ENCODE results near the gene DUSP2. TPM values are rescaled to one million over a fixed set of nuclear protein-coding genes. Genes with fewer than 3 reads are reported as not detected.

Gene DUSP2
- total RNA-seq, 1 experiment from 2014 or later: 1.4 TPM

DNA sequence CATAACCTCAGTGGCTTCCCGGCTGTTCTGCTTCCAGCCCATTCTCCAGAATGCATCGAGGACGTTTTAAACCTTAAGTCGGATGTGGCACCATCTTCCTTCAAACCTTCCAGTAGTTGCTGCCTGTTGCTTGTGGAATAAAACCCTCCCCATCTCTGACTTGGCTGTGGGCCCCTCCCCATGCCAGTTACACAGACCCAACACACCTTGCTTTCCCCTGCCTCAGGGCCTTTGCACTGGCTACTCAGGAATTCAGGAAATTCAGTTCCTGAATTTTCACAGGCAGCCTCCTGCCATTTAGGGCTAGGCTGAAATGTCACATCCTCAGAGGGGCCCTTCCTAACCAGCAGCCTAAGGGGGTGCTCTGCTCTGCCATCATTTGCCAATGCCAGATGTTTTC lies 23.8 kb downstream of the DUSP2 start:
- POLR2A ChIA-PET (ENCODE audit: low non-redundant PET): no interaction called here
- no peak for TF ChIP-seq CTCF (conservative IDR thresholded peaks at IDR 0.05; ENCODE audit: low read depth, low read length)
- no peak for TF ChIP-seq EZH2 (IDR thresholded peaks at IDR 0.05; ENCODE audit: borderline replicate concordance, low read depth, low read length, poor library complexity, severe bottlenecking)
- Histone ChIP-seq H3K4me3 (ENCODE audit: low read depth, low read length, poor library complexity, severe bottlenecking) (no peak overlapping the region), H3K4me1 (ENCODE audit: insufficient read depth, low read length, poor library complexity, severe bottlenecking) (no peaks in the 10 kb centered on the region), H3K9me3 (ENCODE audit: low read depth, low read length, poor library complexity, severe bottlenecking) (no peaks in the 10 kb centered on the region), H3K27ac (ENCODE audit: low read depth, low read length, poor library complexity, severe bottlenecking) (no peak overlapping the region), H3K36me3 (ENCODE audit: insufficient read depth, low read length, poor library complexity, severe bottlenecking) (no peaks in the 10 kb centered on the region), H3K27me3 (replicated peaks; ENCODE audit: insufficient read depth, low read depth, low read length, poor library complexity) (peaks cover 3% of the 10 kb centered on the region)
- DNase-seq (ENCODE audit: low spot score): no peak
- intact Hi-C loops (cut with micrococcal nuclease; ENCODE audit: unreplicated experiment): no loop called here
- CTCF ChIA-PET: no interaction called here
- BruUV-seq (replicated peaks): no TSS peak

DNA sequence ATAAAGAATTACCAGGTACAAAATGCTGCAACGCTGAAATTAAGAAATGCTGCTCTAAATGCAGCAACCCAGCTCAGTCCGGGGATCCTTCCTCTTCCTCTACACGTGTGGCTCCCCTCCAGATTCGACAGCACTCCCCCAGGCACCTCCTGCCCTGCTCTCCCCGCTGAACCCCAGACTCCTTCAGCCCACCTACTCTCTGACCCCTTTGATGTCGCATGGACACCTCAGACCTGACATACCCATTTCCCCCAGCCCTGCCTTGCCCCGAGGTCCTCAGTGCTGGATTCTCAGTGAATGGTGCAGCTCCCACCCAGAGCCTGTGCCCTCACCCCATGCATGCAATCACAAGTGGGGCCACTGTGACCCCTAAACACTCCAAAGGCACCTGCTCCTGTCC lies 24.2 kb downstream of the DUSP2 start:
- intact Hi-C loops (cut with micrococcal nuclease; ENCODE audit: unreplicated experiment): no loop called here
- H3K36me3 ChIP-seq (ENCODE audit: insufficient read depth, low read length, poor library complexity, severe bottlenecking): no peaks in the 10 kb centered on the region
- POLR2A ChIA-PET (ENCODE audit: low non-redundant PET): no interaction called here
- H3K9me3 ChIP-seq (ENCODE audit: low read depth, low read length, poor library complexity, severe bottlenecking): no peaks in the 10 kb centered on the region
- H3K4me3 ChIP-seq (ENCODE audit: low read depth, low read length, poor library complexity, severe bottlenecking): no peak overlapping the region
- DNase-seq (ENCODE audit: low spot score): no peak
- TF ChIP-seq CTCF (conservative IDR thresholded peaks at IDR 0.05; ENCODE audit: low read depth, low read length) (no peak), EZH2 (IDR thresholded peaks at IDR 0.05; ENCODE audit: borderline replicate concordance, low read depth, low read length, poor library complexity, severe bottlenecking) (no peak)
- CTCF ChIA-PET: no interaction called here
- H3K4me1 ChIP-seq (ENCODE audit: insufficient read depth, low read length, poor library complexity, severe bottlenecking): no peaks in the 10 kb centered on the region
- H3K27me3 ChIP-seq (replicated peaks; ENCODE audit: insufficient read depth, low read depth, low read length, poor library complexity): peaks cover 3% of the 10 kb centered on the region
- no TSS peak for BruUV-seq (replicated peaks)
- no peak overlapping the region for H3K27ac ChIP-seq (ENCODE audit: low read depth, low read length, poor library complexity, severe bottlenecking)

- Histone ChIP-seq H3K4me1 (ENCODE audit: insufficient read depth, low read length, poor library complexity, severe bottlenecking) (no peaks in the 10 kb centered on the region), H3K27ac (ENCODE audit: low read depth, low read length, poor library complexity, severe bottlenecking) (no peak overlapping the region), H3K36me3 (ENCODE audit: insufficient read depth, low read length, poor library complexity, severe bottlenecking) (no peaks in the 10 kb centered on the region), H3K9me3 (ENCODE audit: low read depth, low read length, poor library complexity, severe bottlenecking) (no peaks in the 10 kb centered on the region), H3K4me3 (ENCODE audit: low read depth, low read length, poor library complexity, severe bottlenecking) (no peak overlapping the region), H3K27me3 (replicated peaks; ENCODE audit: insufficient read depth, low read depth, low read length, poor library complexity) (peaks cover 3% of the 10 kb centered on the region)
- no peak for DNase-seq (ENCODE audit: low spot score)
- TF ChIP-seq EZH2 (IDR thresholded peaks at IDR 0.05; ENCODE audit: borderline replicate concordance, low read depth, low read length, poor library complexity, severe bottlenecking) (no peak), CTCF (conservative IDR thresholded peaks at IDR 0.05; ENCODE audit: low read depth, low read length) (no peak)
- no TSS peak for BruUV-seq (replicated peaks)
- CTCF ChIA-PET: no interaction called here
- intact Hi-C loops (cut with micrococcal nuclease; ENCODE audit: unreplicated experiment): no loop called here
- POLR2A ChIA-PET (ENCODE audit: low non-redundant PET): no interaction called here
These were observed 25.0 kb downstream of the DUSP2 start for GRCh38 chr2:96120091-96120720.
